Measurements from ENCODE around the gene PLCB3.
"Not testable (repeated sequence)": the region's sequence is repeated elsewhere in the genome, so short reads cannot be mapped to it uniquely, and the experiment has no call there.

PLCB3 gene

DNA sequence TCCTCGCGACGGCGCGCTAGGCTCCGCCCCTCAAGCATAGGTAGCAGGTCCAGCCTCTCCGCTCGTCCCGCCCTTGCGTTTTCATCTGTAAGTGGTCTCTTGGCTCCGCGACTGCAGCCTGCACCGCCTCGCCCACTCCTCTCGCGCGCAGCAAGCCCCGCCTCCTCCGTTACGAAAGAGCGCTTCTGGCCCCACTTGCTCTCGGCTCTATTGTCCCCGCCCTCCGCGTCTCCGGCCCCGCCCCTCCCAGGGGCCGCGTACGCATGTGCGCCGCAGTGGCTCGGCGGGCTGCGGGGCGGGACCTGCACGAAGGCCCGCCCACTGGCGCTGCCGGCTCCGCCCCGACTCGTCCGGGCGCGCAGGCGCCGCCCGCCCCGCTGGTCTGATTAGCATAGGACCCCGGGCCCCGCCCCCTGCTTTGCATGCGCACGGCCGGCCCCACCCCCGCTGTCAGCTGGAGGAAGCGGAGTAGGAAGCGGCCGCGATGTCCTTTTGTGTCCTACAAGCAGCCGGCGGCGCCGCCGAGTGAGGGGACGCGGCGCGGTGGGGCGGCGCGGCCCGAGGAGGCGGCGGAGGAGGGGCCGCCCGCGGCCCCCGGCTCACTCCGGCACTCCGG, 53.9 kb downstream of the PLCB3 start, which contains the start of gene ESRRA:
Gene ESRRA, plus strand, starts transcription at position 450 of the 616 bp plus-strand sequence. CDS start 1,656 bp downstream, outside the sequence.
- peak within 1 kb of the TSS; percentile 94 for H3K4me3 ChIP-seq (ENCODE audit: low read depth, low read length)
- TF ChIP-seq, protein P1, sequence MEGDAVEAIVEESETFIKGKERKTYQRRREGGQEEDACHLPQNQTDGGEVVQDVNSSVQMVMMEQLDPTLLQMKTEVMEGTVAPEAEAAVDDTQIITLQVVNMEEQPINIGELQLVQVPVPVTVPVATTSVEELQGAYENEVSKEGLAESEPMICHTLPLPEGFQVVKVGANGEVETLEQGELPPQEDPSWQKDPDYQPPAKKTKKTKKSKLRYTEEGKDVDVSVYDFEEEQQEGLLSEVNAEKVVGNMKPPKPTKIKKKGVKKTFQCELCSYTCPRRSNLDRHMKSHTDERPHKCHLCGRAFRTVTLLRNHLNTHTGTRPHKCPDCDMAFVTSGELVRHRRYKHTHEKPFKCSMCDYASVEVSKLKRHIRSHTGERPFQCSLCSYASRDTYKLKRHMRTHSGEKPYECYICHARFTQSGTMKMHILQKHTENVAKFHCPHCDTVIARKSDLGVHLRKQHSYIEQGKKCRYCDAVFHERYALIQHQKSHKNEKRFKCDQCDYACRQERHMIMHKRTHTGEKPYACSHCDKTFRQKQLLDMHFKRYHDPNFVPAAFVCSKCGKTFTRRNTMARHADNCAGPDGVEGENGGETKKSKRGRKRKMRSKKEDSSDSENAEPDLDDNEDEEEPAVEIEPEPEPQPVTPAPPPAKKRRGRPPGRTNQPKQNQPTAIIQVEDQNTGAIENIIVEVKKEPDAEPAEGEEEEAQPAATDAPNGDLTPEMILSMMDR (IDR thresholded peaks at IDR 0.05; ENCODE audit: insufficient read depth, low read depth, low read length, missing control alignments), result no peak
- DNase-seq (ENCODE audit: low read depth), result peak; percentile 100

DNA sequence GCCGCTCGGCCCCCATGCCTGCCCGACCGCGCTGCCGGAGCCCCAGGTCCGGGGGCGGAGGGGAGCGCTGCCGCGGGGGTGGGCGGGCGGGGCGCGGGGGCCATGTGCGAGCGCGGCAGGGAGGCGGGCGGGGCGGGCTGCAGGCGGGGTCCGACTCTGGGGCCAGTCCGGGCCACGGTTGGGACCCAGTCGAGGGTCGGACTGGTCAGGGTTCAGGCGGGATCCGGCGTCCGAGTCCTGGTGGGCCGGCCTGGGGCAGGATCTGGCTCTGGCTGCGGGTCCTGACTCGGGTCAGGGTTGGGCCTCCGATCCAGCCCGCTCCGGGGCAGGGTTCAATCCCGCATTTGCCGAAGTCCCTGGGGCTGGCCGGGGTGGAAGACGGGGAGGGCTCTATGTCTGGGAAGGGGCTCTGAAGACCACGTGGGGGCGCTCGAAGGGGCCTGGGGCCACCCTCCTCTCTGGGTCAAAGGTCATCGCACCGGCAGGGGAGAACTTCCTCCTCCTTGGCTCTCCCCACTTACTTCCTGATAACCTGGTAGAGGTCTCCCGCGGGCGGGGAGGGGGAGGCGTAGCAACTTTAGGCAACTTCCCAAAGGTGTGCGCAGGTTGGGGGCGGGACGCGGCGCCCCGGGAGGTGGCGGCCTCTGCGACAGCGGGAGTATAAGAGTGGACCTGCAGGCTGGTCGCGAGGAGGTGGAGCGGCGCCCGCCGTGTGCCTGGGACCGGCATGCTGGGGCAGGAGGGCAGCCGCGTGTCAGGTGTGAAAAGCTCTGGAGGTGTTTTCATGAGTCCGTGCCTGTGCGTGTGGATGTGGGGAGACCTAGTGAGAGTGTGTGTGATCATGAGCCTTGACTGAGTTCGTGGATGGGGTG, 54.6 kb downstream of the PLCB3 start:
- H3K4me3 ChIP-seq (ENCODE audit: low read depth, low read length), result peak overlapping the region; percentile 94
- TF ChIP-seq, protein P1 (IDR thresholded peaks at IDR 0.05; ENCODE audit: insufficient read depth, low read depth, low read length, missing control alignments), result peak; percentile 47
- DNase-seq (ENCODE audit: low read depth), result peak; percentile 78

DNA sequence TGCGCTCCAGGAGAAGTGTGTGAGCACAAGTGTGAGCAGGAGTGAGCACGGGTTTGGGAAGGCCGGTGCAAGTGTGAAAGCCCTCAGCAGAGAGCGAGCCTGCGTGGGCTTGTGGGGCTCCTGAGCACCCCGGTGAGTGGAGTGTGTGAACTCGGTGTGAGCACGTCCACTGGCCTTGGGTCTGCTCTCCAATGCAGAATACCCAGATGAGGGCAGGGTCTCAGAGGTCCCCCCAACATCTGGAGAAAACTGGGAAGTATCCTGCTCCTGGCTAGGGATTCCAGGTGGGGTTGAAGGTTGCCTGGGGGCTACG, 55.2 kb downstream of the PLCB3 start:
- TF ChIP-seq, protein P1 (IDR thresholded peaks at IDR 0.05; ENCODE audit: insufficient read depth, low read depth, low read length, missing control alignments), result no peak
- no peak for DNase-seq (ENCODE audit: low read depth)
- peak overlapping the region; percentile 94 for H3K4me3 ChIP-seq (ENCODE audit: low read depth, low read length)

DNA sequence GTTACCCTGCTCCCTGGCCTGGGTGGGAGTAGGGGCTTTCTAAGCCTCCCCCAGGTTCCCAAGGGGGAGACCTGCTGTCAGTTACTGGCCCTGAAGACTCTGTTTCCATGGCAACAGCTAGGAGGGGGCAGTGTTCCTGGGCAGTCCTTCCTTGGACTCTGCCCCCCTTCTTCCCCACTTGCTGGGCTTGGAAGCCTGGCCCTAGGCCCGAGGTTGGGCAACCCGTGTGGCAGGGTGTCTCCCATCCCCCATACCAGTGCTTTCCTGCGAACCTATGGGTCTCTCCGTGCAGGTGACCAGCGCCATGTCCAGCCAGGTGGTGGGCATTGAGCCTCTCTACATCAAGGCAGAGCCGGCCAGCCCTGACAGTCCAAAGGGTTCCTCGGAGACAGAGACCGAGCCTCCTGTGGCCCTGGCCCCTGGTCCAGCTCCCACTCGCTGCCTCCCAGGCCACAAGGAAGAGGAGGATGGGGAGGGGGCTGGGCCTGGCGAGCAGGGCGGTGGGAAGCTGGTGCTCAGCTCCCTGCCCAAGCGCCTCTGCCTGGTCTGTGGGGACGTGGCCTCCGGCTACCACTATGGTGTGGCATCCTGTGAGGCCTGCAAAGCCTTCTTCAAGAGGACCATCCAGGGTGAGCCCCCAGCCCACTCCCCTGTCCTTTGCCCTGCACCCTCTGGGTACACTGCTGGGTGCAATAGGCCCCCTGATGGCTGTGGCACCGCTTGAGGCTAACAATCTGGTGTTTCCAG, 55.7 kb downstream of the PLCB3 start:
- TF ChIP-seq, protein P1 (IDR thresholded peaks at IDR 0.05; ENCODE audit: insufficient read depth, low read depth, low read length, missing control alignments), result no peak
- peak; percentile 33 for DNase-seq (ENCODE audit: low read depth)
- peak overlapping the region; percentile 94 for H3K4me3 ChIP-seq (ENCODE audit: low read depth, low read length)

- H3K4me3 ChIP-seq (ENCODE audit: low read depth, low read length), result not testable (repeated sequence)
Measured at GRCh38 chr11:64307795-64308194, 56.5 kb downstream of the PLCB3 start.

GRCh38 chr11:64312947-64313346, 61.6 kb downstream of the PLCB3 start:
- TF ChIP-seq, protein P1 (IDR thresholded peaks at IDR 0.05; ENCODE audit: insufficient read depth, low read depth, low read length, missing control alignments), result no peak
- DNase-seq (ENCODE audit: low read depth), result no peak
- H3K4me3 ChIP-seq (ENCODE audit: low read depth, low read length), result no peak overlapping the region

More at GRCh38 chr11:64307795-64308194, 56.5 kb downstream of the PLCB3 start:
- DNase-seq (ENCODE audit: low read depth), result not testable (repeated sequence)
